Stimulated activated CD8-positive, alpha-beta memory T cell treated with anti-CD3 and anti-CD28 coated beads, Interleukin-15, amount 100 ng/mL, for 48 hours (primary cell): ENCODE results near the gene RTN4IP1.
"Not testable (repeated sequence)": the region's sequence is repeated elsewhere in the genome, so short reads cannot be mapped to it uniquely, and the experiment has no call there.

Experiments used
- DNase-seq, 2 donors: peaks; one replicate each; pipeline ENCODE4 v3.0.0-alpha.2; 2020; ENCODE audit warnings: low read depth in 2 of 2

The RTN4IP1 gene

DNA sequence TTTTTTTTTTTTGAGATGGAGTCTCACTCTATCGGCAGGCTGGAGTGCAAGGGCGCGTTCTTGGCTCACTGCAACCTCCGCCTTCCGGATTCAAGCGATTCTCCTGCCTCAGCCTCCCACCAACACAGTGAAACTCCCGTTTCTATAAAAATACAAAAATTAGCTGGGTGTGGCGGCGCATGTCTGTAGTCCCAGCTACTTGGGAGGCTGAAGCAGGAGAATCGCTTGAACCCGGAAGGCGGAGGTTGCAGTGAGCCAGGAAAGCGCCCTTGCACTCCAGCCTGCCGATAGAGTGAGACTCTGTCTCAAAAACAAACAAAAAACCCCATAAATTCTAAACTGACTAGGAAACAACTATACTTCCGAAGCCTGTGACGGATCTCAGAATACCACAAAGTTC lies 1.5 kb downstream of the RTN4IP1 start:
- not testable (repeated sequence) for DNase-seq

DNA sequence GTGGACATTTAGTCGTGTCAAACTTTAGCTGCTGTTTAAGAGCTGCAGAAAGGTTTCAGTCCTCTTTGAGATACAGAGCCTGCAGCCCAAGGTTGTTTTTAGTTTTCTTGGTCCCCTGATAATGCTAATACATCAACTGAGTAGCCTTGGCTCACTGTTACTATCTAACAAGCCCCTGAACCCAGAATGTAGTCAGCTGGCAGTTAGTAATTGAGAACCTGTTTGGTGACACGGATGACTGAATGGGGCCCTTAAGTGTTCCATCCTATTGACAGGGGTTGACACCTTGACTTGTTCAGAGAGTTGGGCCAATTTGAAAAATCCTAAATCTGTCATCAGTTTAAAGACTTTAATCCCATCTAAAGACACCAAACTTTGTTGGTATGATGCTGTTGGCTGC lies 2.8 kb downstream of the RTN4IP1 start:
- DNase-seq = no peak

DNA sequence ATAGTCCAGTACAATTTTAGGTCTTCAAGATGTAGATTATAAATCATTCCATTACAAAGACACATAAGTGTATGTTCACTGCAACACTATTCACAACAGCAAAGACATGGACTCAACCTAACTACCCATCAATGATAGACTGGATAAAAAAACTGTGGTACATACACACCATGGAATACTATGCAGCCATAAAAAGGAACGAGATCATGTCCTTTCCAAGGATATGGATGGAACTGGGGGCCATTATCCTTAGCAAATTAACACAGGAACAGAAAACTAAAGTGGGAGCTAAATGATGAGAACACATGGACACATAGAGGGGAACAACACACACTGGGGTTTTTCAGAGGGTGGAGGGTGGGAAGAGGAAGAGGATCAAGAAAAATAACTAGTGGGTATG lies 6.3 kb downstream of the RTN4IP1 start:
- no peak for DNase-seq

DNA sequence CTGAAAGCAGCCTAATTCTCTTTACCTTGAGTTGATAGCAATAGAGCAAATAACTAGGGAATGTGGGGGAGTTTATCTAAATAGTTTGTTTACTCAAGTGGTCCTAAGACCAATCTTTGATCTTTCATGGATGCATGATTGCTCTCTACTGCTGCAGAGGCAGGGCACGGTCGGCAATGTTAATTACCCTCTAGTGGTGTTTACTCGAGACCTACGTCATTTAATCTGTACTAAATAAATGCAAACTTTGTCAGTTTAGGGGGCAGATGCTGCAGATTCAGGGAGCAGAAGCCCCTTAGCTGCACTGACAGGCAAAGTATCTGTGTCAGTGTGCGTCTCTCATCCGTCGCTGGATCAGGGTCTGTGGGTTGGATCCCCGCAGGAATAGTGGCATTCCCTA lies 6.9 kb downstream of the RTN4IP1 start:
- DNase-seq = no peak

DNA sequence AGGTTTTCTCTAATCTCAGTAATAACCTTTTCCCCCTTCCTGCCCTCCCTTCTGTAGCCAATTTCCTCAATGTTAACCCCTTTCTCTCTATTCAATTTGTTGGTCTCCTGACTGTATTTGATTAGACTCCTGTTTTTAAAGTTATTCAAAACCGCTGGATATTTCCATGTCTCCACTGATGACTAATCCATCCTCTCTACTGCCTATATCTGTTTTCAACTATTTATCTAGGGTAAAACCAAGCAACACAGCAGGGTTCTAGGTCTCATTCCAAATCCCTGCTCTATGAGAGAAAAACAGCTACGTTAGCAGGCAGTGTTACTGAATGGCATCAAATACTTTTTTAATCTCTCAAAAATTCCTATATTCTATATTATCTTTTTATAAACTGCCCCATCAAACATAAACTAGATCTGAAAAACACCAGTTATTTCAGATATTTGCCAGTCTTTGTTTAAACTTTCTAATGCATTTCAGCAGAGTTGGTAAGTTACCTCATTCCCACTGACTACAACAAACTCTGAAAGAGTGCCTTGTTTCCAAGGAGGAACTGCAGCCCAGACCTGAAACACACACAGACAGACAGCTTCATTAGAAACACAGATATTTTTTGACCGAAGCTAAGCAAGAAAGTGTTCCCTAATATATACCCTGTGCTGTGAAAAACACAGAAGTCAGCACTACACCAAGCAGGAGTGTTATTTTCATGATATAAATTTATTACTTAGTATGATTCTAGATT lies 8.2 kb downstream of the RTN4IP1 start:
- DNase-seq = no peak

DNA sequence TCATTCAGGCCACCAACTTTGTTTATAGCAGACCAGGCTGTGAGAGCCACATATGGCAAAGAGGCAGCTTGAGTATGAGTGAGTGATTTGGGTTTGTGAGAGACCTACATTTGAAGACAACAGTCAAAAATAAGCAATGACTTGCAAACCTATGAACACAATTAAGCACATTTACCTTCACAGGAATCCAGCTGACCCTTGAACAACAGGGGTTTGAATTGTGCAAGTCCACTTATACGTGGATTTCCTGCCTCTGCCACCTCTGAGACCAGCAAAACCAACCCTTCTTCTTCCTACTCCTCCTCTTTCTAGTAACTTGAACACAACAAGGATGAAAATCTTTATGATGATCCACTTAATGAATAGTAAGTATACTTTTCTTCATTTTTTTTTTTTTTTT lies 10.1 kb downstream of the RTN4IP1 start:
- no peak for DNase-seq

DNA sequence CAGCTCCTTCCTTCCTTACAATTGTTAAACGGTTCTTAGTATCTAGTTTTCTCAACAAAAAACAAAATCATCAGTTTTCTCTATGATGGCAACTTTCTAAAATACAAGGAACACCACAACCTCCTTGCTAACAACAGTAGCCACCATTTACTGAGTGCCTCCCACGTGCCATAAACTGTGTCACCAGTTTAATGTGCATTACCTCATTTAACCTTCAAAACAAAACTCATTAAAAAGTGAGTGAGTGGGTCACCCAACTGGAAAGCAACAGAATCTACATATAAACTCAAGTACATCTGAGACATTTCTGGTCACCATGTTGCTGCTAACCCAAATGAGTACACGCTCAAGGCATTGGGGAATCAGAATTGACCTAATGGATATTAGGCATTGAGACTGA lies 11.0 kb downstream of the RTN4IP1 start:
- no peak for DNase-seq

DNA sequence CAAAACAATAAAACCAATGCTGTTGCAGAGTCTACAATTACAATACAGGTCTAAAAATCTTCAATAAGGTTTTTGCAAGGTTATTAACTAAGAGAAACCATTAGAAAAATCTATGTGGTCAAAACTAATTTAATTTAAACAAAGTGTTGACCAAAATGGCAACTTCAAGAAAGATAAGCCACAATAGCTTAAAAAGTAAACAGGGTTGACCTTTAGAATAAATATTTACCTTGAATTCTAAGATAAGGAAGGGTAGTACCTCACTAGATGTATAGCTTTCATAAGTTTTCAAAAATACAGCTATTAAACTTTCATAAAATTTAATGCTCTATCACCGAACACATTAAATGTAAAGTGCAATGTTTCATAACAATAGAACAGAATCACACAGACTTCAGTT lies 11.4 kb downstream of the RTN4IP1 start:
- DNase-seq = no peak

DNA sequence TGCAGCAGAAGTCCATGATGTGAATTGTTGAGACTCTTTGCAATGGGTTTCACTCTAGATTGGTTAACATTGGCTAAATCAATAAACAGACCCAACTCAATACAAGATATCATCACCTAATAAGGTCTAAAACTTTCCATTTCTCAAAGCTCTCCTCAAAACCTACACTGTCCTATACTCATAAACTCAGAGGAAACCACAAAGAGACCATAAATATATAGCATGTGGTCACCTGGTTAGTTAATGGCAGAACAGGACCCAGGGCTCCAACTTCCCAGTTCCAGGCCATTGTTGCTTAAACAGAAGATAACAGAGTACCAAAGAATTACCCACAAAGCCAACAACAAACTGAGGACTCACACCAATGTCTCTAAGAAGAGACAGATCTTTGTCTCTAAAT lies 12.0 kb downstream of the RTN4IP1 start:
- no peak for DNase-seq

DNA sequence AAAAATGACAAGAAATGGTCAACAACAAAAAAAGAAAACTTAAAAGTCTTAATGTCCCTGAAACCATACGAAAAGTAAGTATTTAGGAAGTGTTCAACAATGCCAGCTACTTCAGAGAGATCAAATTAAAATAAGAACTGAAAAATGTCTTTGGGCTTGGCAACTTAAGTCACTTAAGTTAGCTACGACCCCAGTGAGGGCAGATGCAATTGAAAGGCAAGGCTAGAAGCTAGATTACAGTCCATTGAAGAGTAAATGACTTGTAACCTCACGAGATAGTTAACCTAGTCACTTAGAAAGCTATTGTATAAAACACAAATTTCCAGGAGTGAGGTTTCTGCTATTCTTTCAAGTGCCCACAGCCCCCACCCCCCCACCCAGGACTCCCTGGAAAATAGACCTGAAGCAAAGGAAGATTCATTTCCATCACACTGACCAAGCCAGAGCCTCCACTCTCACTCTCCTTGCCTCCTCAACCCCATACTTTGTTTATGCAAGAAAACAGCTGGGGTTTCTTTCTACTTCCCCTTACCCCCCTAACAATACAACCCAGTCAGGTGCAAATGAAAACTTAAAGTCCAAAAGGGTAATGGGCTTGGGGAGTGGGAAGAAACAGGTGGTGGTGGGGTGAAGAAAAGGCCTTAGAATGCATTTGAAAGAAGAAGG lies 14.6 kb downstream of the RTN4IP1 start:
- no peak for DNase-seq

DNA sequence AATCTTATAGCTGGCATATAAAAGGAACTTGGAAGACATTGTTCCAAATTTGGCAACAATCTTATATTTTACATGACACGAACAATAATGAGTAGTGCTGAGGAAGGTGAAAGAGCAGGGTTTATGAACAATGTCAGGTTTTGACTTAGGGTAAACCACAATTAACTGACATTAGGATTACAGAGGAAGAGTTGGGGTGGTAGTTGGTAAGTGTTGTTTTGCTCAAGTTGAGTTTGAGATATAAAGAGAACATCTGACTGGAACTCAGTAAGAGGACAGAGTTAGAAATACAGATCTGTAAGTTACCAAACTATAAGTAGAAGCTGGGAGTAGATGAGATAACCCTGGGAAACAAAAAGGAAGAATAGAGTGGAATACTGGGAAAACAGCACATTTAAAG lies 15.1 kb downstream of the RTN4IP1 start:
- no peak for DNase-seq

DNA sequence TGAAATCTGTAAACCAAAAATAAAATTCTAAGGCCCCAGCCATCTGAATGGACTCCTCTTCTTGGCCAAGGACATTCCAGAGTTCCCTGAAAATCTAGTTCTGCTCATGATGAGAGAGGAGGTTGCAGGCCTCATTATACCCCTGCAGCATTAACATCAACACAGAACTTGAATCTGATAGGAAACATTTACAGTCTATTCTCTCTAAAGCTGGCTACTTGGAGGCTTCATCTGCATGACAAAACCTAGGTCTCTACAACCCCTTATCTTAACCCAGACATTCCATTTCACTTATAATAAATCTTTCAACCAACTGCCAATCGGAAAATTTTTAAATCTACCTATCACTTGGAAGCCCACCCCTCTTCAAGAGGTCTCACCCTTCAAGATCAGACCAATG lies 15.7 kb downstream of the RTN4IP1 start:
- no peak for DNase-seq

DNA sequence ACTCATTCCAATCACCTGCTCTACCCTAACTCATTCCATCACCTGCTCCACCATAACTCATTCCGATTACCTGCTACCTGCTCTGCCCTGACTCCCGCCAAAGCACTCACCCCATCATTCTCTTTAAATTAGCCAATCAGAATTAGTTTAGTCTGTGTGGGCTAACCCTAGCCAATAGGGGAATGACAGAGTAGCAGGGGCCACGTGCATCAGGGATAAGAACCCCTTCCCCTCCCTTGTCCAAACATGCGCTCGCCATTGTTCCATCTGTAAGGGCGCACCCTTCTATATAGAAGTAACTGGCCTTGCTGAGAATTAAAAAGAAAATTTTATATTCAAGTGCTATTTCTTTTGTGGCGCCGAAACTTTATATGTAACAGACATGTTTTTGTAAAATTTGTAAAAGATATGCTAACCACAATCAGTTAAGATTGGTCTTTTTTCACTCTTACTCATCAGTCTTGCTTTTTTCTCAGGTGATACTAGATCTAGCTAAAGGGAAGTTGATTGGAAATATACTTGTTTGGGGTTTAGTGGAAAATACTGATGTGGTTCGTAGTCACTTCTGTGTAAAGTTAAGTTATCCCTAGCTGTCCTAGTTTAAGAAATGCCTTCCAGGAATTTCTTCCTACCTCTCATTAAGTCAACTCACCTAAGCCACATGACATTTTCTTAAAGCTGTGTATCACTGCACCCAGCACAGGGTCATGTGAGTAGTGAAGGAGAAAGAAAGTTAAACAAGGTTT lies 16.5 kb downstream of the RTN4IP1 start:
- no peak for DNase-seq

DNA sequence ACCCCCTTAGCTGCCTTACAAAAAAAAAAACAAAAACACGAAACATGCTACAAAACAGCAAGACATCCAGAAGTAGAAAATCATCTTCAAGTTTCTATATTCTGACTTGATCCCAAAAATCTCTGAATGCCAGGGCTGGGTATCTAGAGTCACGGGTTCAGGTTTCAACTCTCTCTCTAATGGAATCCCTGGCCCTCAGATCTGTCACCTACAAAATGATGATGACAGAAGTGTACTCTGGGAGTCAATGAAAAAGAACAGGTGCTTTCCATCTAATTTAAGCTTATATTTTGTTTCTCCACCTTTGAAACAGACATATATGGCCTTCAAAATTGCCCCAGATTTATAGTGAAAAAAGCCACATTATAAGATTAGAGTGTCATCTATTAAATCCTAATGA lies 18.3 kb downstream of the RTN4IP1 start:
- DNase-seq = no peak

DNA sequence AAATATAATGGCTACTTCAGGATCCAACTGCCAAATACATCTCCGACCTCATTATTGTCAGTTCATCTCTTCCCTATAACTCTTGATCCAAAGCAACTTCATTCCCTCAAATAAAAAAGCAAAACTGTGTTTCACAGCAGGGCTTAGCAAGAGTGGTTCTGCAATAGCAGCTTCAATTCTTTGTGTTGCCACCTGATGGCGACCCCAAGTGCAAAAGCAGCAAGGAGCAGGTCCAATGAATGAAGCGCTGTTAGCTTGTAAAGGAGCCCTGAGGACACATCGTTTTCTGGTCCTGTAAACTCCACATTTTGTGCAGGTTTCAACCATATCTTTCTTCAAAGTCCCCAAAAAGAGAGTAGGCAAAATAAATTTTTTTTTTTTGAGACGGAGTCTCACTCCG lies 19.6 kb downstream of the RTN4IP1 start:
- DNase-seq = no peak

DNA sequence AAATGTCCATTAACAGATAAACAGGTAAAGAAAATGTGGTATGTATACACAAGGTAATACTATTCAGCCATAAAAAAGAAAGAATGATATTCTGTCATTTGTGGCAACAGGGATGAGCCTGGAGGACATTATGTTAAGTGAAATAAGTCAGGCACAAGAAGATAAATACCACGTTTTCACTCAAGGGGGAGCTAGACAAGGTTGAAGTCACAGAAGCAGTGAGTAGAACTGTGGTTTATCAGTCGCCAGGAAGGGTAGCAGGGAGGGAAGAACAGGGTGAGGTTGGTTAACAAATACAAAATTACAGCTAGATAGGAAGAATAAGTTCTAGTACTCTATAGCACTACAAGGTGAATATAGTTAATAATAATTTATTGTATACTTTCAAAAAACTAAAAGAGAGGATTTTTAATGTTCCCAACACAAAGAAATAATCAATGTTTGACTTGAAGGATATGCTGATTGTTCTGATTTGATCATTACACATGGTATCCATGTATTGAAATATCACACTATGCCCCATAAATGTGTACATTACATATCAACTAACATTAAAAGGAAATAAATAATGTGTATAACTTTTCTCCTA lies 21.1 kb downstream of the RTN4IP1 start:
- DNase-seq = no peak

DNA sequence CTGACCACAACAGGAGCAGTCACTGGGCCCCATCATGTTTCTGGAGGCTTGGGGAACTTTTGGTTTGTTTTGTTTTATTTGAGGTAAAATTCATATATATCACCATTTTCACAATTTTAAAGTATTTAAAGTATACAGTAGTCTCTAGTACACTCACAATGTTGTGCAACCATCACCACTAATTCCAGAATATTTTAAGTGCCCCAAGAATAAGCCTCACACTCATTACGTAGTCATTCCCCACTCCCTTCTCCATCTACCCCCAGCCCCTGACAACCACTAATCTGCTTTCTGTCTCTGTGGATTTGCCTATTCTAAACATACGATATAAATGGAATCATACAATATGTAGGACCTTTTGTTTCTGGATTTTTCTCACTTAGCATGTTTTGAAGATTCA lies 29.0 kb downstream of the RTN4IP1 start:
- DNase-seq = no peak

DNA sequence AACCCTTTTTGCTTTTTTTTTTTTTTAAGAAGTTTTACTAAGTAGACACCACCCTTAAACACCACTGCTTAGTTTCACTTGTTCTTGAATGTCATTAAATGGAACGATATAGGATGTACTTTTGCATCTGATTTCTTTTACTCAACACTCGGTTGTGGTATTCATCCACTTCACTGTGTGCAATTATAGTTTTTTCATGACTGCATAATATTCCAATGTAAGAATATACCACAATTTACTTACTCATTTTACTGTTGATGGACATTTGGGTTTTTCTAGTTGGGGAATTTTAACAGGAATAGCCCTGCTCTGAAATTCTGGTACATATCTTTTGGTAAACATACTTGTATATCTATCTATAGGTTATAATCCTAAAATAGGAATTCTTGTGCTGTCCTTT lies 29.9 kb downstream of the RTN4IP1 start:
- DNase-seq = no peak

DNA sequence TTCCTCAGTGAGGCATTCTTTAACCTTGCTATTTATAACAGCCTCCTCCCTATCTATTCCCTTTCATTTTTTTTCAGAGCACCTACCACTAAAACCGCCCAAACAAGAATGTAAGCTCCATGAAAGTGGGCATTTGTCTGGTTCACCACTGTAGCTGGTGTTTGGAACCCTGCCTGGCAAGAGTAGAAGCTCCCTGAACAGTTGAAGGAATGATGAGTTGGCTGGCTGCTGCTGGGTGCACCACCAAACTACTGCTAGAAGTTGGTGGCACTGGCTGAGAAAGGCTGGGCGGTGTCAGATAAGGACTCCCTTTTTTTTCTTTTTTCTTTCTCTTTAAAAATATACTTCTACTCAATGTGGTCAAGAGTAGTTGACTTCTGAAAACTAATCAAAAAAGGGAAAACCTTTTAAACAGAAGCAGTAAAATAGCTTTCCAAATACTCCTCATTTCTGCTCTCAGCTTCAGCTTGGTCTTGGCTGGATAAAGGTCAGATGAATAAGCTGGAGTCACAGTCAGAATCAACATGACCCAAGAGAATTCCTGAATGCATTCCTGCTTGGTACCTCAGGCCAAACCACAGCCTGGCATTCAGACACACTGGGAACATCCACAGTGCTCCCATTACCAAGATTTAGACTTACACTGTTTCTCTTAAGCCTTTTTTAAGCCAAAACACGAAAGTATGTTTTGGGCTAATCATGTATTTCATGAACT lies 38.0 kb downstream of the RTN4IP1 start:
- DNase-seq = no peak

DNA sequence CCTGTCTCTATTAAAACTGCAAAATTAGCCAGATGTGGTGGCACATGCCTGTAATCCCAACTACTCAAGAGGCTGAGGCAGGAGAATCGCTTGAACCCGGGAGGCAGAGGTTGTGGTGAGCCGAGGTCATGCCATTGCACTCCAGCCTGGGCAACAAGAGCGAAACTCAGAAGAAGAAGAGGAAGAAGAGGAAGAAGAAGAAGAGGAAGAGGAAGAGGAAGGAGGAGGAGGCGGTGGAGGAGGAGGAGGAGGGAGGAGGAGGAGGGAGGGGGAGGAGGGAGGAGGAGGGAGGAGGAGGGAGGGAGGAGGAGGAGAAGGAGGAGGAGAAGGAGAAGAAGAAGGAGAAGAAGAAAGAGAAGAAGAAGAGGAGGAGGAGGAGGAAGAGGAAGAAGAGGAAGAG lies 40.4 kb downstream of the RTN4IP1 start:
- not testable (repeated sequence) for DNase-seq

DNA sequence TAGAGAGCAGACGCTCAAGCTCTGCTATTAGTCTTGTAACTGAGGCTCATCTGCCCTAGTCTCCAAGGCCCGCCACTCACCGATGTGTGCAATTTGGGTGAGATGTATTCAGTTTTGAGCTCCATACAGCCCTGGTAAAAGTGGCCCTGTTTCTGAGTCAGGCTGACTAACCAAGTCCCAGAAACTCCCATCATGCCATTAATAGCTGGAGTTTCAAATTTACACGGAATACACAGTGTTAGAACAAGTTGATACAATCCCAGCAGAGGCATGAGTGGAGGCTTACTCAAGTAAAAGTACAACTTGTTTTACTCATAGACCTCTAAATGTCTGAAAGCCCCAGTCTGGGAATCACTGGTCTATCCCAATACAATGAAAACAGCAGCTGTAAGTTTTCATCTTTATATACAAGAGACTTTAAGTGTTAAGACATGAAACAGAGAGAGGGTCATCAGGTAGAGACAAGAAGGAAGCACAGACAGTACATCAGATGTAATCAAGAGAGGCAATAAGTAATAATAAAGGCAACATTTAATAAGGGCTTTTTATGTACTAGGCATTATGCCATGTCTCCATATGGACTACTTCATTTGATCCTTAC lies 42.4 kb downstream of the RTN4IP1 start:
- DNase-seq = no peak

DNA sequence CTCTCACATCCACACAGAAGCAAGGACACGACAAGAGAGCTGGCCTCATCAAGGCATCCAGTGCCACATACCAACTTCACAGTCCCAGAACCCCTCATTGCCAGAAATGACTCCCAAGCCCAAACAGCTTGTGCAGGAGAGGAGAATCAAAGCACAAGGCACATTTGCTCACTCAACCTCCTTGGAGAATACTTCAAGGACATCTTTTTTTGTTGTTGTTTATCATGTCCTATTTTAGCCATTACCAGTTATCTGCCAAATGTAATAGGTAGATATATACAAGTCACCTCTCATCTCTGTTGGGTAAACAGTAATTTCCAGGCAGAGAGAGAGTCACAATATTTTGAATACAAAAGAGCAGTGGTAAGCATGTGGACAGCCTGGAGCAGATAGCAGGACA lies 47.8 kb downstream of the RTN4IP1 start:
- DNase-seq = no peak
